Memory B cell (primary cell): ENCODE results near the gene LSM3.

Experiments
- ATAC-seq: fragments of 150-1000 bp; cut with Tn5 transposase; 2 replicates; pipeline ENCODE4 v1.10.0; 2021; ENCODE audit warnings: low read depth, mild to moderate bottlenecking, moderate library complexity
- DNase-seq, 2 donors: peaks; one replicate each; pipeline ENCODE4 v3.0.0; 2022; ENCODE audit warnings: low spot score in 2 of 2
- H3K27ac Mint-ChIP-seq: one replicate; pipeline ENCODE4 v1.8.0; 2022; ENCODE audit warnings: mild to moderate bottlenecking, moderate library complexity, mixed read lengths
- H3K27me3 Mint-ChIP-seq: one replicate; pipeline ENCODE4 v1.8.0; 2022; ENCODE audit warnings: mixed read lengths
- H3K36me3 Mint-ChIP-seq: one replicate; pipeline ENCODE4 v1.8.0; 2022; ENCODE audit warnings: mild to moderate bottlenecking, mixed read lengths
- H3K4me1 Mint-ChIP-seq: one replicate; pipeline ENCODE4 v1.8.0; 2022; ENCODE audit warnings: mixed read lengths
- H3K4me3 Mint-ChIP-seq: one replicate; pipeline ENCODE4 v1.8.0; 2022; ENCODE audit warnings: mild to moderate bottlenecking, moderate library complexity, mixed read lengths
- H3K9me3 Mint-ChIP-seq: one replicate; pipeline ENCODE4 v1.8.0; 2022; ENCODE audit warnings: mixed read lengths

LSM3 gene

GRCh38 chr3:14208168-14208567 is 29.6 kb downstream of the LSM3 start:
- Mint-ChIP-seq H3K27me3 (peaks cover 6% of the 10 kb centered on the region), H3K4me1 (peaks cover 4% of the 10 kb centered on the region), H3K4me3 (no peak overlapping the region), H3K36me3 (no peaks in the 10 kb centered on the region), H3K27ac (no peak overlapping the region), H3K9me3 (no peaks in the 10 kb centered on the region)
- DNase-seq: no peak
- no peak for ATAC-seq

- Mint-ChIP-seq H3K4me1 (no peaks in the 10 kb centered on the region), H3K9me3 (no peaks in the 10 kb centered on the region), H3K27ac (no peak overlapping the region), H3K4me3 (no peak overlapping the region), H3K36me3 (no peaks in the 10 kb centered on the region), H3K27me3 (peaks cover 6% of the 10 kb centered on the region)
- no peak for DNase-seq
- no peak for ATAC-seq
Measured at GRCh38 chr3:14208977-14209394, 30.4 kb downstream of the LSM3 start.

GRCh38 chr3:14209581-14210289 is 31.1 kb downstream of the LSM3 start:
- H3K36me3 Mint-ChIP-seq: no peaks in the 10 kb centered on the region

GRCh38 chr3:14210290-14210688 is 31.7 kb downstream of the LSM3 start:
- no peak overlapping the region for H3K4me3 Mint-ChIP-seq
- no peak for DNase-seq
- no peaks in the 10 kb centered on the region for H3K4me1 Mint-ChIP-seq
- H3K27ac Mint-ChIP-seq: no peak overlapping the region
- H3K27me3 Mint-ChIP-seq: peaks cover 6% of the 10 kb centered on the region
- H3K36me3 Mint-ChIP-seq: no peaks in the 10 kb centered on the region
- ATAC-seq: no peak
- no peaks in the 10 kb centered on the region for H3K9me3 Mint-ChIP-seq

More at GRCh38 chr3:14209581-14210289, 31.1 kb downstream of the LSM3 start:
- DNase-seq: no peak
- Mint-ChIP-seq H3K27ac (no peak overlapping the region), H3K27me3 (peaks cover 6% of the 10 kb centered on the region), H3K4me3 (no peak overlapping the region), H3K9me3 (no peaks in the 10 kb centered on the region), H3K4me1 (no peaks in the 10 kb centered on the region)
- no peak for ATAC-seq

GRCh38 chr3:14210843-14211594 is 32.4 kb downstream of the LSM3 start:
- no peaks in the 10 kb centered on the region for H3K4me1 Mint-ChIP-seq
- H3K27ac Mint-ChIP-seq: no peak overlapping the region
- no peaks in the 10 kb centered on the region for H3K36me3 Mint-ChIP-seq
- no peaks in the 10 kb centered on the region for H3K9me3 Mint-ChIP-seq
- DNase-seq (no peak), ATAC-seq (no peak)
- peaks cover 6% of the 10 kb centered on the region for H3K27me3 Mint-ChIP-seq
- H3K4me3 Mint-ChIP-seq: no peak overlapping the region

GRCh38 chr3:14211621-14212020 is 33.0 kb downstream of the LSM3 start:
- ATAC-seq (no peak), DNase-seq (no peak)
- H3K27me3 Mint-ChIP-seq: peaks cover 6% of the 10 kb centered on the region

GRCh38 chr3:14212032-14212431 is 33.4 kb downstream of the LSM3 start:
- H3K4me1 Mint-ChIP-seq: no peaks in the 10 kb centered on the region
- H3K27me3 Mint-ChIP-seq: peaks cover 6% of the 10 kb centered on the region

More at GRCh38 chr3:14211621-14212020, 33.0 kb downstream of the LSM3 start:
- no peaks in the 10 kb centered on the region for H3K9me3 Mint-ChIP-seq
- no peak overlapping the region for H3K27ac Mint-ChIP-seq
- H3K36me3 Mint-ChIP-seq: no peaks in the 10 kb centered on the region
- H3K4me3 Mint-ChIP-seq: no peak overlapping the region
- H3K4me1 Mint-ChIP-seq: no peaks in the 10 kb centered on the region

GRCh38 chr3:14213066-14213774 is 34.6 kb downstream of the LSM3 start:
- DNase-seq (no peak), ATAC-seq (no peak)
- no peak overlapping the region for H3K4me3 Mint-ChIP-seq
- H3K9me3 Mint-ChIP-seq: no peaks in the 10 kb centered on the region
- H3K36me3 Mint-ChIP-seq: no peaks in the 10 kb centered on the region
- H3K27me3 Mint-ChIP-seq: peaks cover 6% of the 10 kb centered on the region
- no peak overlapping the region for H3K27ac Mint-ChIP-seq
- no peaks in the 10 kb centered on the region for H3K4me1 Mint-ChIP-seq

More at GRCh38 chr3:14212032-14212431, 33.4 kb downstream of the LSM3 start:
- no peaks in the 10 kb centered on the region for H3K9me3 Mint-ChIP-seq
- no peaks in the 10 kb centered on the region for H3K36me3 Mint-ChIP-seq
- DNase-seq (no peak), ATAC-seq (no peak)
- H3K4me3 Mint-ChIP-seq: no peak overlapping the region
- no peak overlapping the region for H3K27ac Mint-ChIP-seq

GRCh38 chr3:14214764-14215163 is 36.1 kb downstream of the LSM3 start:
- H3K4me1 Mint-ChIP-seq: no peaks in the 10 kb centered on the region
- H3K36me3 Mint-ChIP-seq: no peaks in the 10 kb centered on the region
- no peaks in the 10 kb centered on the region for H3K9me3 Mint-ChIP-seq
- no peak overlapping the region for H3K27ac Mint-ChIP-seq
- no peak overlapping the region for H3K4me3 Mint-ChIP-seq
- peaks cover 3% of the 10 kb centered on the region for H3K27me3 Mint-ChIP-seq
- DNase-seq (no peak), ATAC-seq (no peak)

- Mint-ChIP-seq H3K36me3 (no peaks in the 10 kb centered on the region), H3K4me3 (peak overlapping the region; percentile 75), H3K9me3 (peaks cover 7% of the 10 kb centered on the region), H3K4me1 (no peaks in the 10 kb centered on the region), H3K27ac (no peak overlapping the region), H3K27me3 (peaks cover 3% of the 10 kb centered on the region)
- peak; percentile 90 for ATAC-seq
- DNase-seq: peak in 1 of 2 donors; percentile 11
Measured at GRCh38 chr3:14216257-14217048, 37.8 kb downstream of the LSM3 start.

GRCh38 chr3:14218355-14218754 is 39.7 kb downstream of the LSM3 start:
- H3K9me3 Mint-ChIP-seq: peaks cover 11% of the 10 kb centered on the region
- no peak overlapping the region for H3K4me3 Mint-ChIP-seq
- no peak overlapping the region for H3K27ac Mint-ChIP-seq
- no peak for DNase-seq
- peaks cover 3% of the 10 kb centered on the region for H3K36me3 Mint-ChIP-seq
- H3K27me3 Mint-ChIP-seq: peaks cover 6% of the 10 kb centered on the region
- no peaks in the 10 kb centered on the region for H3K4me1 Mint-ChIP-seq
- ATAC-seq: no peak

- peaks cover 15% of the 10 kb centered on the region for H3K27me3 Mint-ChIP-seq
- H3K4me3 Mint-ChIP-seq: no peak overlapping the region
- H3K36me3 Mint-ChIP-seq: peaks cover 3% of the 10 kb centered on the region
- ATAC-seq (no peak), DNase-seq (no peak)
- H3K4me1 Mint-ChIP-seq: no peaks in the 10 kb centered on the region
- H3K9me3 Mint-ChIP-seq: peaks cover 11% of the 10 kb centered on the region
- H3K27ac Mint-ChIP-seq: no peak overlapping the region
Measured at GRCh38 chr3:14220933-14221332, 42.3 kb downstream of the LSM3 start.

- H3K4me1 Mint-ChIP-seq: no peaks in the 10 kb centered on the region
- no peak overlapping the region for H3K4me3 Mint-ChIP-seq
- H3K9me3 Mint-ChIP-seq: peaks cover 11% of the 10 kb centered on the region
- no peak overlapping the region for H3K27ac Mint-ChIP-seq
- peaks cover 3% of the 10 kb centered on the region for H3K36me3 Mint-ChIP-seq
- ATAC-seq (no peak), DNase-seq (no peak)
- H3K27me3 Mint-ChIP-seq: peaks cover 15% of the 10 kb centered on the region
Measured at GRCh38 chr3:14221902-14222301, 43.3 kb downstream of the LSM3 start.
